GM23338 (cell line): ENCODE results near the gene PDE7B.
"Not testable (repeated sequence)": the region's sequence is repeated elsewhere in the genome, so short reads cannot be mapped to it uniquely, and the experiment has no call there.

Source experiments
- CREB1 ChIP-seq: fragments of 250-450 bp; sonication (Bioruptor Pico); IDR thresholded peaks from 2 replicates; pipeline ENCODE4 v1.5.0; 2020; ENCODE audit warnings: low read depth, mild to moderate bottlenecking, moderate library complexity
- CTCF ChIP-seq, 2 experiments: fragments of 200-600 bp in 1 of 2; sonication (generic) in 1 of 2; conservative IDR thresholded peaks; 2 replicates each; pipeline versions ENCODE4 v1.5.1 to v1.6.1; 2016 to 2017; ENCODE audit warnings: antibody characterized with exemption in 2 of 2, low read depth in 2 of 2, mild to moderate bottlenecking in 2 of 2, moderate library complexity in 1 of 2
- ETS1 ChIP-seq: IDR thresholded peaks from 2 replicates; pipeline ENCODE4 v1.6.1; 2016; ENCODE audit warnings: antibody characterized with exemption
- EZH2 ChIP-seq: fragments of 200-600 bp; sonication (generic); IDR thresholded peaks from one replicate; pipeline ENCODE4 v1.8.0; 2017; ENCODE audit warnings: antibody characterized with exemption, mild to moderate bottlenecking, low read depth; ENCODE audit not compliant: unreplicated experiment
- EZH2phosphoT487 ChIP-seq: fragments of 200-600 bp; sonication (generic); IDR thresholded peaks from one replicate; pipeline ENCODE4 v1.8.1; 2018; ENCODE audit warnings: antibody characterized with exemption; ENCODE audit not compliant: unreplicated experiment
- JUNB ChIP-seq: IDR thresholded peaks from one replicate; pipeline ENCODE4 v1.6.1; 2016; ENCODE audit warnings: antibody characterized with exemption; ENCODE audit not compliant: unreplicated experiment
- NANOG ChIP-seq: IDR thresholded peaks from 2 replicates; pipeline ENCODE4 v1.6.1; 2016; ENCODE audit warnings: antibody characterized with exemption, borderline replicate concordance
- POLR2AphosphoS5 ChIP-seq: IDR thresholded peaks from 2 replicates; pipeline ENCODE4 v1.6.1; 2016; ENCODE audit warnings: antibody characterized with exemption, low read depth
- REST ChIP-seq: IDR thresholded peaks from one replicate; pipeline ENCODE4 v1.6.1; 2018; ENCODE audit warnings: antibody characterized with exemption; ENCODE audit not compliant: unreplicated experiment
- STAT1 ChIP-seq: IDR thresholded peaks from one replicate; pipeline ENCODE4 v1.6.1; 2016; ENCODE audit warnings: antibody characterized with exemption; ENCODE audit not compliant: unreplicated experiment
- ZNF114 ChIP-seq: fragments of 250-450 bp; sonication (Bioruptor Pico); IDR thresholded peaks from 2 replicates; pipeline ENCODE4 v1.5.0; 2020; ENCODE audit warnings: mild to moderate bottlenecking, moderate library complexity
- ZNF331 ChIP-seq: fragments of 250-450 bp; sonication (Bioruptor Pico); IDR thresholded peaks from 2 replicates; pipeline ENCODE4 v1.5.0; 2020; ENCODE audit warnings: low read depth, mild to moderate bottlenecking, moderate library complexity
- ZNF462 ChIP-seq: fragments of 250-450 bp; sonication (Bioruptor Pico); IDR thresholded peaks from 2 replicates; pipeline ENCODE4 v1.5.0; 2020; ENCODE audit warnings: mild to moderate bottlenecking, moderate library complexity

GRCh38 chr6:136224974-136225373, 373.5 kb downstream of the PDE7B start:
- not testable (repeated sequence) for TF ChIP-seq CTCF (conservative IDR thresholded peaks at IDR 0.05; ENCODE audit: low read depth in 2 of 2); POLR2AphosphoS5; EZH2; ETS1; CREB1 (CRISPR knock-in tag); EZH2phosphoT487; REST; JUNB; NANOG; ZNF331 (CRISPR knock-in tag); ZNF462 (CRISPR knock-in tag); ZNF114; STAT1
